Measurements from ENCODE around the gene TCP11L2.
A peak's percentile ranks its signal among the peaks of the same experiment; 100 is the strongest.

TCP11L2 gene

GRCh38 chr12:106302401-106303201 is at the start of gene TCP11L2:
TSS of gene TCP11L2 (plus strand) at chr12:106302733. CDS start at chr12:106311076, 8,343 bp downstream.
- H3K4me3 ChIP-seq (IDR thresholded peaks at IDR 0.05; ENCODE audit: insufficient read depth, low read depth, low read length): no peak within 1 kb of the TSS

DNA sequence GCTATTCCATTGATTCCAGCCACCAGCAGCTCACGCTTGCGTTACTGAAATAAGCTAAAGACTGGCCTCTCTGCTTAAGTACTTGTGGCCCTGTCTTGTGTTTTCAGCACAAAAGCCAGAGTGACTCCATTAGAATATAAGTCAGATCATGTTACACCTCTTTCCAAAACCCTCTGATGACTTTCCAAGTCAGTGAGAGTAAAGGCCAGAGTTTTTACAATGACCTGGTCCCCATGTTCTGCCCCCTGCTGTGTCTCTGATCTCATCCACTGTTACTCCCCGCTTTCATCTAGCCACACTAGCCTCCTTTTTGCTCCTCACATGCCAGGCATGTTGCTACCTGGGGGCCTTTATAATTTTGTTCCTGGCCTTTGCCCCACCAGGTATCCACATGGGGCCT is 47.8 kb upstream of the TCP11L2 start:
- H3K27me3 ChIP-seq (ENCODE audit: insufficient read depth, low read depth): no peaks in the 10 kb centered on the region
- no peak overlapping the region for H3K4me2 ChIP-seq
- H3K4me3 ChIP-seq (IDR thresholded peaks at IDR 0.05; ENCODE audit: insufficient read depth, low read depth, low read length): no peak overlapping the region
- no peak overlapping the region for H3K9ac ChIP-seq
- H3K79me2 ChIP-seq (ENCODE audit: insufficient read depth, low read depth): no peaks in the 10 kb centered on the region
- TF ChIP-seq, protein P1, sequence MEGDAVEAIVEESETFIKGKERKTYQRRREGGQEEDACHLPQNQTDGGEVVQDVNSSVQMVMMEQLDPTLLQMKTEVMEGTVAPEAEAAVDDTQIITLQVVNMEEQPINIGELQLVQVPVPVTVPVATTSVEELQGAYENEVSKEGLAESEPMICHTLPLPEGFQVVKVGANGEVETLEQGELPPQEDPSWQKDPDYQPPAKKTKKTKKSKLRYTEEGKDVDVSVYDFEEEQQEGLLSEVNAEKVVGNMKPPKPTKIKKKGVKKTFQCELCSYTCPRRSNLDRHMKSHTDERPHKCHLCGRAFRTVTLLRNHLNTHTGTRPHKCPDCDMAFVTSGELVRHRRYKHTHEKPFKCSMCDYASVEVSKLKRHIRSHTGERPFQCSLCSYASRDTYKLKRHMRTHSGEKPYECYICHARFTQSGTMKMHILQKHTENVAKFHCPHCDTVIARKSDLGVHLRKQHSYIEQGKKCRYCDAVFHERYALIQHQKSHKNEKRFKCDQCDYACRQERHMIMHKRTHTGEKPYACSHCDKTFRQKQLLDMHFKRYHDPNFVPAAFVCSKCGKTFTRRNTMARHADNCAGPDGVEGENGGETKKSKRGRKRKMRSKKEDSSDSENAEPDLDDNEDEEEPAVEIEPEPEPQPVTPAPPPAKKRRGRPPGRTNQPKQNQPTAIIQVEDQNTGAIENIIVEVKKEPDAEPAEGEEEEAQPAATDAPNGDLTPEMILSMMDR (conservative IDR thresholded peaks at IDR 0.05; ENCODE audit: low read depth, low read length): no peak
- H3K27ac ChIP-seq: no peak overlapping the region
- no peaks in the 10 kb centered on the region for H3K4me1 ChIP-seq (ENCODE audit: low read depth, poor library complexity, severe bottlenecking)
- H4K20me1 ChIP-seq (ENCODE audit: insufficient read depth): no peaks in the 10 kb centered on the region
- H2AFZ ChIP-seq (ENCODE audit: low read depth): no peak overlapping the region
- H3K36me3 ChIP-seq (ENCODE audit: insufficient read depth): no peaks in the 10 kb centered on the region

More at GRCh38 chr12:106302401-106303201, at the start of gene TCP11L2:
- TF ChIP-seq, protein P1 (conservative IDR thresholded peaks at IDR 0.05; ENCODE audit: low read depth, low read length): no peak
- Histone ChIP-seq H3K9ac (peak within 1 kb of the TSS; percentile 93), H3K36me3 (ENCODE audit: insufficient read depth) (no peaks in the 10 kb centered on the region), H3K27ac (peak within 1 kb of the TSS; percentile 73), H4K20me1 (ENCODE audit: insufficient read depth) (no peaks in the 10 kb centered on the region), H3K79me2 (ENCODE audit: insufficient read depth, low read depth) (no peaks in the 10 kb centered on the region), H3K4me1 (ENCODE audit: low read depth, poor library complexity, severe bottlenecking) (peaks cover 13% of the 10 kb centered on the region), H2AFZ (ENCODE audit: low read depth) (peak within 1 kb of the TSS; percentile 83), H3K27me3 (ENCODE audit: insufficient read depth, low read depth) (no peaks in the 10 kb centered on the region), H3K4me2 (peak within 1 kb of the TSS; percentile 68)

GRCh38 chr12:106255493-106255892 is 47.0 kb upstream of the TCP11L2 start:
- no peak overlapping the region for H3K9ac ChIP-seq
- no peaks in the 10 kb centered on the region for H4K20me1 ChIP-seq (ENCODE audit: insufficient read depth)
- H3K4me2 ChIP-seq: no peak overlapping the region
- H3K4me3 ChIP-seq (IDR thresholded peaks at IDR 0.05; ENCODE audit: insufficient read depth, low read depth, low read length): no peak overlapping the region
- no peaks in the 10 kb centered on the region for H3K27me3 ChIP-seq (ENCODE audit: insufficient read depth, low read depth)
- no peaks in the 10 kb centered on the region for H3K36me3 ChIP-seq (ENCODE audit: insufficient read depth)
- no peaks in the 10 kb centered on the region for H3K79me2 ChIP-seq (ENCODE audit: insufficient read depth, low read depth)
- no peak overlapping the region for H2AFZ ChIP-seq (ENCODE audit: low read depth)
- no peaks in the 10 kb centered on the region for H3K4me1 ChIP-seq (ENCODE audit: low read depth, poor library complexity, severe bottlenecking)
- TF ChIP-seq, protein P1 (conservative IDR thresholded peaks at IDR 0.05; ENCODE audit: low read depth, low read length): no peak
- no peak overlapping the region for H3K27ac ChIP-seq

DNA sequence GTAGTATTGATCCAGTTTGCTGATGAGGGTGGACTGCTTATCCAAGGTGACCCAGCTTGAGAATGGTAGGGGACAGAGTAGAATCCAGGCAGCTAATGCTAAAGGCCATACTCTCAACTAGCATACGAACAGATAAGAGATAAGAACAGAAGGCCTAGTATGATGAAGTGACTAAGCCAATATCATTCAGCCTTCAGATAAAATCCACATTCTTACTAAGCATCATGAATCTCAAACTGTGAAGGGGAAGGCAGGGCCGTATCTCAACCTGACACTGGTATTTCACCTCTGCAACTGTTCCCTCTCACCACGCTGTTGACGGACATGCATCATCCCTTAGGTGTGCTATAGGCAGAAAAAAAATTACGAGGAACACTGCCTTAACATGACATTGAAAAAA is 46.6 kb upstream of the TCP11L2 start:
- H3K4me3 ChIP-seq (IDR thresholded peaks at IDR 0.05; ENCODE audit: insufficient read depth, low read depth, low read length): no peak overlapping the region
- TF ChIP-seq, protein P1 (conservative IDR thresholded peaks at IDR 0.05; ENCODE audit: low read depth, low read length): no peak
- no peaks in the 10 kb centered on the region for H4K20me1 ChIP-seq (ENCODE audit: insufficient read depth)
- no peak overlapping the region for H3K4me2 ChIP-seq
- H3K9ac ChIP-seq: no peak overlapping the region
- no peaks in the 10 kb centered on the region for H3K36me3 ChIP-seq (ENCODE audit: insufficient read depth)
- no peak overlapping the region for H3K27ac ChIP-seq
- H3K4me1 ChIP-seq (ENCODE audit: low read depth, poor library complexity, severe bottlenecking): no peaks in the 10 kb centered on the region
- no peak overlapping the region for H2AFZ ChIP-seq (ENCODE audit: low read depth)
- no peaks in the 10 kb centered on the region for H3K79me2 ChIP-seq (ENCODE audit: insufficient read depth, low read depth)
- H3K27me3 ChIP-seq (ENCODE audit: insufficient read depth, low read depth): no peaks in the 10 kb centered on the region
